GM23248 (cell line): ENCODE data around the gene AK5.

Experiments
- EZH2 ChIP-seq: fragments of 200-600 bp; sonication (generic); IDR thresholded peaks from 2 replicates; pipeline ENCODE4 v1.6.1; 2018; ENCODE audit warnings: antibody characterized with exemption, mild to moderate bottlenecking; ENCODE audit not compliant: insufficient read depth, poor library complexity, severe bottlenecking
- EZH2phosphoT487 ChIP-seq: fragments of 200-600 bp; sonication (generic); IDR thresholded peaks from 2 replicates; pipeline ENCODE4 v1.6.1; 2018; ENCODE audit warnings: antibody characterized with exemption, moderate library complexity, mild to moderate bottlenecking, low read depth; ENCODE audit not compliant: insufficient read depth

DNA sequence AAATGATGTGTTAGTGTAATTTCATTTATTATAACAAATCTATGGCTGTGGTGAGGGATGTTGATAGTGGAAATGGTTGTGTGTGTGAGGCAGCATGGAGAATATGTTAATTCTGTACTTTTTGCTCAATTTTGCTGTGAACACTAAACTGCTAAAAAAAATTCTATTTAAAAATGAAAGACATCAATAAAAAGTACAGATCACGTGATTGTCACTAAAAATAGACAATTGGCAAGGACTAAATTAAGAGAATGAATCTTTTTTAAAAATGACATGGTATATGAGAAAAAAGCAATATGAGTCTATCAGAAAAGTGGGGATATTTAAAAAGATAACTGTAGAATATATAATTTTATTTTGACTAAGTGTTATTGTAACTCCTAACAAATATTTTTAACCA, 46.9 kb upstream of the AK5 start:
- no peak for TF ChIP-seq EZH2
- no peak for TF ChIP-seq EZH2phosphoT487
